Calu3 (cell line): ENCODE results near the gene ARPC1B. TPM values are rescaled to one million over a fixed set of nuclear protein-coding genes. Genes with fewer than 3 reads are reported as not detected.

ENCODE experiments used
- BruUV-seq: library from RNA; stranded (reverse); fragments of 400-500 nt; replicated peaks from 2 replicates; lab custom pipeline; 2021; lab: Mats Ljungman, UMichigan
- CTCF ChIA-PET: fragments of 300-600 bp; sonication (Branson Sonifier 250); formaldehyde crosslinking; loops from one replicate; lab custom pipeline; 2022; ENCODE audit warnings: antibody characterized with exemption; lab: Charles Lee
- DNase-seq: peaks from one replicate; pipeline ENCODE4 v3.0.0; 2022
- H3K27ac Mint-ChIP-seq: one replicate; pipeline ENCODE4 v1.8.0; 2022; ENCODE audit warnings: mixed read lengths; ENCODE audit not compliant: unreplicated experiment
- H3K27me3 Mint-ChIP-seq: one replicate; pipeline ENCODE4 v1.8.0; 2022; ENCODE audit warnings: mixed read lengths; ENCODE audit not compliant: unreplicated experiment
- H3K36me3 Mint-ChIP-seq: one replicate; pipeline ENCODE4 v1.8.0; 2022; ENCODE audit warnings: mild to moderate bottlenecking, moderate library complexity, mixed read lengths; ENCODE audit not compliant: insufficient read depth, unreplicated experiment
- H3K4me1 Mint-ChIP-seq: one replicate; pipeline ENCODE4 v1.8.0; 2022; ENCODE audit warnings: mild to moderate bottlenecking, low read depth, mixed read lengths; ENCODE audit not compliant: unreplicated experiment
- H3K4me3 Mint-ChIP-seq: one replicate; pipeline ENCODE4 v1.8.0; 2022; ENCODE audit warnings: mild to moderate bottlenecking, low read depth, moderate library complexity, mixed read lengths; ENCODE audit not compliant: unreplicated experiment
- H3K9me3 Mint-ChIP-seq: one replicate; pipeline ENCODE4 v1.8.0; 2022; ENCODE audit warnings: low read depth, mixed read lengths; ENCODE audit not compliant: unreplicated experiment
- CTCF ChIP-seq: fragments of 200-600 bp; IDR thresholded peaks from one replicate; pipeline ENCODE4 v1.8.0; 2022; ENCODE audit warnings: antibody characterized with exemption; ENCODE audit not compliant: unreplicated experiment
- intact Hi-C: fragments of 100-400 bp; cut with micrococcal nuclease; formaldehyde crosslinking; loops from one replicate; pipeline ENCODE4 v1.10.0; 2022; ENCODE audit not compliant: unreplicated experiment
- total RNA-seq: library from RNA; stranded (reverse); gene quantifications from 2 replicates; pipeline ENCODE4 v1.2.3, GENCODE V29; 2022

The ARPC1B gene
- total RNA-seq, 1 experiment from 2014 or later = 107 TPM

GRCh38 chr7:99420213-99420612 is 45.7 kb downstream of the ARPC1B start:
- Mint-ChIP-seq H3K27me3 (no peaks in the 10 kb centered on the region), H3K4me1 (peaks cover under 1% of the 10 kb centered on the region), H3K9me3 (no peaks in the 10 kb centered on the region), H3K4me3 (no peak overlapping the region), H3K27ac (no peak overlapping the region), H3K36me3 (peaks cover 61% of the 10 kb centered on the region)
- intact Hi-C loops = no loop called here
- CTCF ChIA-PET = no interaction called here
- no TSS peak for BruUV-seq
- no peak for DNase-seq
- no peak for TF ChIP-seq CTCF

GRCh38 chr7:99420986-99421385 is 46.5 kb downstream of the ARPC1B start:
- BruUV-seq = no TSS peak
- H3K4me1 Mint-ChIP-seq = no peaks in the 10 kb centered on the region
- no peak for DNase-seq
- no peak for TF ChIP-seq CTCF
- H3K4me3 Mint-ChIP-seq = no peak overlapping the region
- H3K36me3 Mint-ChIP-seq = peaks cover 54% of the 10 kb centered on the region
- intact Hi-C loops = no loop called here
- H3K27me3 Mint-ChIP-seq = no peaks in the 10 kb centered on the region
- CTCF ChIA-PET = no interaction called here
- H3K27ac Mint-ChIP-seq = no peak overlapping the region
- H3K9me3 Mint-ChIP-seq = no peaks in the 10 kb centered on the region

DNA sequence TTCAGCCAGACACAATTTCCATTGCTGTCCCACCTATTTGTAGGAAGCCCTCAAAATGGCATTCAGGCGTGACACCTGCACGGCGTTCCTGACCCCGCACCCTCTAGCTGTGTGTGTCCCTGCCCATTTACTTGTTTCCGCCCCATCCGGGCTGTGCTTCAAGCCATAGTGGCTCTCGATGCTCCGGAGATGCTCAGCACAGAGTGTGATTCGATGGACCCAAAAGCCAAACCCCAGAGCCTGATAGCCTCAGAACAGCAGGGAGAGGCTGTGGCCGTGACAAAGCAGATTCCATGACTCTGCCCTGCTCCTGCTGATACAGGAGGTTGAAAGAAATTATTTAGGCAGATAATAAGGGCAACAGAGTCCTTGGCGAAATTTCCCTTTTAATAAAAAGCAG is 47.7 kb downstream of the ARPC1B start:
- intact Hi-C loops = no loop called here
- no peak for TF ChIP-seq CTCF
- CTCF ChIA-PET = interaction anchor here (0.6 kb wide), 1 partner anchor 30 kb away, joined by 5 read pairs; no protein-coding TSS in a partner anchor
- H3K4me1 Mint-ChIP-seq = no peaks in the 10 kb centered on the region
- no TSS peak for BruUV-seq
- DNase-seq = no peak
- no peak overlapping the region for H3K4me3 Mint-ChIP-seq
- H3K27me3 Mint-ChIP-seq = no peaks in the 10 kb centered on the region
- peaks cover 42% of the 10 kb centered on the region for H3K36me3 Mint-ChIP-seq
- no peak overlapping the region for H3K27ac Mint-ChIP-seq
- H3K9me3 Mint-ChIP-seq = no peaks in the 10 kb centered on the region

- BruUV-seq = no TSS peak
- DNase-seq = no peak
- CTCF ChIA-PET = interaction anchor here (0.6 kb wide), 1 partner anchor 31 kb away, joined by 5 read pairs; no protein-coding TSS in a partner anchor
- H3K27me3 Mint-ChIP-seq = no peaks in the 10 kb centered on the region
- no peak overlapping the region for H3K4me3 Mint-ChIP-seq
- H3K27ac Mint-ChIP-seq = no peak overlapping the region
- no peaks in the 10 kb centered on the region for H3K4me1 Mint-ChIP-seq
- intact Hi-C loops = no loop called here
- no peak for TF ChIP-seq CTCF
- H3K36me3 Mint-ChIP-seq = peaks cover 38% of the 10 kb centered on the region
- no peaks in the 10 kb centered on the region for H3K9me3 Mint-ChIP-seq
Observed at GRCh38 chr7:99422625-99423024, 48.1 kb downstream of the ARPC1B start.
